Fibroblast of lung (primary cell): ENCODE results near the gene TRIM40.

Source experiments
- CTCF ChIP-seq, 2 donors: IDR thresholded peaks in 1 of 2; conservative IDR thresholded peaks in 1 of 2; 1 replicate in 1 of 2; 2 replicates in 1 of 2; pipeline ENCODE4 v1.5.1; 2011 to 2012; ENCODE audit warnings: low read length in 2 of 2, control low read depth in 1 of 2, inconsistent platforms in 1 of 2, low read depth in 1 of 2, mild to moderate bottlenecking in 1 of 2
- EZH2 ChIP-seq: IDR thresholded peaks from 2 replicates; pipeline ENCODE4 v1.5.1; 2012; ENCODE audit warnings: low read length, control low read depth, mild to moderate bottlenecking; ENCODE audit errors: missing control alignments

- TF ChIP-seq EZH2, result no peak
- no peak for TF ChIP-seq CTCF (conservative IDR thresholded peaks at IDR 0.05 in 1 of 2, IDR thresholded peaks at IDR 0.05 in 1 of 2; ENCODE audit: low read depth in 1 of 2, low read length in 2 of 2)
Measured at GRCh38 chr6:30135757-30136156, at the start of gene TRIM40.
